NCI-H2029 (cell line): Measurements from ENCODE around the gene DAAM1.
A peak's percentile ranks its signal among the peaks of the same experiment; 100 is the strongest.

Source experiments
- DNase-seq: peaks from one replicate; lab custom pipeline; 2025; lab: John Stamatoyannopoulos, UW

Gene DAAM1

DNA sequence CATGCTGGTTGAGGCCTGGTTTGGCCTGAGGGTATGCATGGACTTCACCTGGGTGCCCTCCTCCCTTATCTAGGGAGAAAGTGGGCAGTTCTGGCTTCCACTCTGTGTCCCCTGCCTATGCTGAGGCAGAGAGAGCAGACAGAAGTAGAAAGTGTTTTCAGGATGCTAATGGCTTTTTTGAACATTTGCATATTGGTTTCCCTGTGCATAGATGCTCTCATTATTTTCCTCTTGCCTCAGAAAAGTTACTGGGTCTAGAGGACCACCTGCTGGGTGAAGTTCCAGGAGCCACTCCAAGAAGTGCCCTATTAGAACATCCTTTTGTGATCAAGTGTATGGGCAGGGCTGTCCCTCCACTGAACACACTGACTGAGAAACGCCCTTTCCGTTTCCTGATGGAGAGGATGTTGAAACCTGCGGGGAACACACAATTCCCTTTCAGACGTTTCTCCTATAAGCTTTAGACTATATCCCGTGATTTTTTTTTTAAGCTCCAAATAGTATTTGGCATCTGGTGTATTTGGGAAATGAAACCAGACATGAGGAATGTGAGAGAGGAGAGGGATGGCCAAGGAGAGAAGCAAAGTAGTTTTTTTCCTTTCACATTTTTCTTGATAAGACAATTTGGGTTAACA lies 66.6 kb downstream of the DAAM1 start:
- no peak for DNase-seq

DNA sequence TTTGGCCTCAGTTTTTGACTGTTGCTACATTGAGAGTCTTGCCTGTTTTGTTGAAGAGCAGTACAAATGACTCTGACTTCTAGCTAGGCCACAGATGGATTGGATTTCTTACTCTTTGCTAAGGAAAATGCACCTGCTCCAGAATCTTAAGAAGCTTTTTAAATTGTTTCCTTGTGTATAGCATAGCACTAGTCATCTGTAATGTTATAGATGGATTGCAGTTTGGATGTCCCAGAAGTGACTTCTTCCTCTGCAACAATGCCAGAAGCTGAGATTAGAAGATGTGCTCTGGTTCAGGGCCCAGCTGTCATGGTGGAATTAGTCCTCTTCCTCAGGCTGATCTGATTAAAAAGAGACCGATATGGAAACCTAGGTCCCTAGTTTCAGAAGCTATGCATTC lies 67.9 kb downstream of the DAAM1 start:
- DNase-seq = no peak

DNA sequence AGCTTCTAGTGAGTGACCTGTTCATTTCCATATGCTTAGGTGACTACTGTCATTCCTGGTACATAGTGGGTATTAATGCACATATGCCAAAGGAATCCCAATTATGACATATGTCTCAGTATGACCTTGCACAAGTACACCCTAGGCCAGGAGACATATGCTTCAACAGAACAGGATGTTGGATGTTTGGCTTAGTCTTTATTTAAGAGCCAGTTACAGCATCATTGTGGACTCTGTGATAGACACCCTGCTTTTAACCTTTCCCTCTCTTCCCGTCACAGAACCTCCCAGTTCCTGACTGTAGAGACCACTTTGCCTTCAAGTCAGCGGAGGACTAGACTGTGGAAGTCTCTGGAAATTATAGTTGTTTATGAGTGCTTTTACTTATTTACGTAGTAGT lies 72.9 kb downstream of the DAAM1 start:
- DNase-seq = no peak

DNA sequence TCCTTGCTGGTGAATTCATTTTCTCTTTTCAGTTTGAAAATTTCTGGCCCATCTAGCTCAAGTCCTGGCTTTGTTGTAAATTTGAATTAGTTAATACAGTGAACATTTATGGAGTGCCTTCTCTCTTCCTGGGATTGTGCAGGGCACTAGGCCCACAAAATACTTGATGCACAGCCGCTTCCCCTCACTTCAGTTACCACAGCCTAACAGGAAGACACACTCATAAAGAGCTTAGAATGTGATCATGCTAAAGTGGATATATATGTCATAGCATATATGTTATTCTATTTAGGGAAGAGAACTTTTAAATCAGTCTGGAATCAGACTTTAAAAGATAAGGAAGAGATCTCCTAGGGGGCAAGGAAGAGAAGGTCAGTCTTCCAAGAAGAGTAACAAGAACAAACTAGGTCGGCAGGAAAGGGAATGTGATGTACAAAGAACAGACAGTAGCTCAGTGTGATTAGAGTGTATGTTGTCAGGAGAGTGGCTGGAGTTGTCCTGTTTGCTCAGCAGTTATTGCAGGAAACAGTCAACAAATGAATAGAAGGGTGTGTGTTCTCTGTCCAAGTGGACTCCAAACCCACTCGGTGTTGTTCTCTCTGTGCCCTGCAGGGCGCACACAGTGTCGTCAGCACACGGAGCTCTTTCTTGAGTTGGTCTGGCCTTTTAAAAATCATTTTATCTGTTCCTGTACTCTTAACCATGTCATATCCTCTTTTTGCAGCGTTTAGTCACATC lies 74.4 kb downstream of the DAAM1 start:
- peak; percentile 85 for DNase-seq

DNA sequence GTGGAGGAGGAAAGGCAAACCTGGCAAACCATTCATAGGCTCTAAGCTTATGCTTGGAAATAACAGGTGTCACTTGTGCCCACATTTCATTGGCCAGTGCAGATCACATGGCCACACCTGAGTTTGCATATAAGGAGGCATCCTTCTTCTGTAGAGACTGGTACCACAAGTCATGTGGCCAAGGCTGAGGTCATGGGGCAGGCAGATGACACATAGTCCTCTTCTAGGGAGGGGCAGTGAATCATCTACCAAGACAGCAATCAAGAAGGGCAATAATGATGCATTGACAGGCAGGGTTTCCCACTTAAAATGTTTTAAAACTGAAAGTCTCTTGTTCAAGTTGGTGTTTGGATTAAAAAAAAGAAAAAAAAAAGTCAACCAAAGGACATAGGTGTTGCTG lies 77.3 kb downstream of the DAAM1 start:
- no peak for DNase-seq

DNA sequence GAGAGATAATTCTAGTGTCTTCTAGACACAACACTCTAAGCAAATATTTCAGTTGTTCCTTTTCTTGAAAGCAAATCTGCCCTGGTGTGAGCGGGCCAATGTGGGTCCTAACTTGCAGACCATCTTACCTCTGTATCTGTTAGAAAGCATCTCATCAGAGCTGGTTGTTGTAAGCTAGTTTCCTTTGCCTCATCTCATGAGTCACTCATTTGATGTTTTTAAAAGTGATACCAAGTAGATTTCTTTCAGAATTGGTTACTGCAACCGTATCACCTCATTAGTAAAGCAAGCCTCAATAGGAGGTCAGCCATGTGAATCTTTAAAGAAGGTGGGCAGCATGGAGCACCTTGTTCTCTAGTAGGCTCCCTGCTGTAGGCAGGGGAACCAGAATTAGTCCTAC lies 78.6 kb downstream of the DAAM1 start:
- no peak for DNase-seq

DNA sequence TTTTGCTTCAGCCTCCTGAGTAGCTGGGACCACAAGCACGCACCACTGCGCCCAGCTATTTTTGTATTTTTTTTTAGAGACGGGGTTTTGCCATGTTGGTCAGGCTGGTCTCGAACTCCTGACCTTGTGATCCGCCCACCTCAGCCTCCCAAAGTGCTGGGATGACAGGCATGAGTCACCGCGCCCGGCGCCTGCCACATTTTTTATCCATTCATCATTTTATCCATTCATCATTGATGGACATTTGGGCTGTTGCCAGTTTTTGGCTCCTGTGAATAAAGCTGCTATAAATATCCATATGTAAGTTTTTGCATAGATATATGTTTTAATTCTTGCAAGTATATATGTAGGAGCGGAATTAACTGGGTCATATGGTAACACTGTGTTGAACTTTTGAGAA lies 79.5 kb downstream of the DAAM1 start:
- no peak for DNase-seq

DNA sequence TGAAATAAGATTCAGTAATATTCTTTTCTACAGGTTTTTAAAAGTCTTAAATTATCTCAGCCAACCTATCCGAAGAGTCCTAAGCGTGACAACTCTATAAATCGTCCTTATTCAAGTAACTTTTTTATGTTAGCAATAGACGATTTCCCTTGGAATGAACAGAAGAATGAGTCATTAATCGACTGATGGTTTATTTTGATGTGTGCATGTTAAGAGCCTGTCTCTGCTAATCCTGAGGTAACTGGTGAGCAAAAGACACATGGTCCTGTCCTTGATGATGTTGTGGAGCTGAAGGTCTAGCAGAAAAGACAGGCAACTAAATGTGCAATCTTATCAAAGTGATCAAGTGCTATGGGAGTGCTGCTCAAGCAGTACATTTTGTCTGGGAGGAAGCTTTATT lies 80.4 kb downstream of the DAAM1 start:
- no peak for DNase-seq

DNA sequence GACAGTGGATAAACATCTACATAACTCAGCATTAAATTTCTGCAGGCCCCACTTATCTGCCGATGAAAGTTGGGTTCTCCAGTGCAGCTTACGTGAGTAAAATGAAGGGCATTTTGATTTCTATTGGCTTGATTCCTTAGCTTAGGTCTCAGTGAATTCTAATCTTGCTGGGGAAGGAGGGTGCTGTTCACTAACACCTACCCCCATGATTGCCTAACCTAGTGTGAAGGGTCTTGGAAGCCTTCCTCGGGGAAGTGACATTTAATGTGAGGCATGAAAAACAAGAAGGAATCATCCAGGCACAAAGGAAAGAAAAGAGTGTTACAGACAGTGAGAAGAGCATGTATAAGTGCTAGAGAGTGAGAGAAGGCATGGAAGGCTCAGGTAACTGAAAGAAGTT lies 81.0 kb downstream of the DAAM1 start:
- no peak for DNase-seq

DNA sequence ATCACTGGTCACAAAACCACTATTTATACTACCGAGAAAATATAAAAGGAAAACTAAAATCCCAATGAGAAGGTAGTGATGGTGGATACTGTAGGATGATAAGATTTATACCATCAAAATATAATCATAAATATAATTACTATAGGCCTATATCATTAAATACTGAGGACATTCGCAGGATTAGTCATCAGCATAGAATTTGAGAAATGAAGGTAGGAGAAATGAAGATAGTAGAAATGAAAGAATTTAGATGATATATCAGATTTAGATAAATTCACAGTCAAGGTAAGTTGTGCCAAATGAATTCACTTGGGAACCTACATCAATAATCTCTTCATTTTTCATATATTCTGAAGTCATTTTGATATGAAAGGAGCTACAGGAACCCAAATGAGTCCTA lies 82.8 kb downstream of the DAAM1 start:
- no peak for DNase-seq

DNA sequence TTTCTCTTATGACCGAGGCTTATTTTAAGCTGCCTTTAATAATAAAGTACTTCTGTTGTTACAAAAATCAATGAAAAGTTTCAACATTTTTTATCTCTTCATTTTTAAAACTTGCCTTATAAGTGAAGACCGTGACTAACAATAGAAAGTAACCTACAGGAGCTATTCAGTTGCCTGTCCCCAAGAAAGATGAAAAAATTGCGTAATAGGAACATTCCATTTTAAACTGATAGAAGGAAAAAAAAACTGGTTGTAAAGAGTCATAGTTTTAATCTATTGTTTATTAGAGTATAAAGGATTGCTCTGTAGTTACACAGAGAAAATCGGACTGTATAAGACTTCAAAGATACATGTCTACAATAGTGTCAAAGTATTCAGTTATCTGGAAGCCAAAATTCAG lies 83.3 kb downstream of the DAAM1 start:
- no peak for DNase-seq

DNA sequence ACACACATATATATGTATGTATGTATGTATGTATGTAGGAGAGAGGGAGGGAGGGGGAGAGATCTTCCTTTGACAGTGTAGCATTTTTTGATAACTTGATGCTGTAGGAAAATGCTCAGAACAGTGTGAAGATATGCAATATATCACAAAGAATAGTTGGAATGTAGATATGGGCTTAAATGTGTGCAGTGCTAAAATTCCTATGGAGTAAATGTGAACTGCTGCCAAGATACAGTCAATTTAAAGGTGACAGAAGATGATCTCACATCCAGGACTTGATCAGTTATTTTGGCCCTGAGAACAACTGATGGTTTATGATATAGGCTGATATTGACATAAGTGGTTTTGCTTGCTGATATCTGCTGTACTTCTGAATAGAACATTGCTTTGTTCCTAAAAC lies 84.2 kb downstream of the DAAM1 start:
- DNase-seq = no peak

DNA sequence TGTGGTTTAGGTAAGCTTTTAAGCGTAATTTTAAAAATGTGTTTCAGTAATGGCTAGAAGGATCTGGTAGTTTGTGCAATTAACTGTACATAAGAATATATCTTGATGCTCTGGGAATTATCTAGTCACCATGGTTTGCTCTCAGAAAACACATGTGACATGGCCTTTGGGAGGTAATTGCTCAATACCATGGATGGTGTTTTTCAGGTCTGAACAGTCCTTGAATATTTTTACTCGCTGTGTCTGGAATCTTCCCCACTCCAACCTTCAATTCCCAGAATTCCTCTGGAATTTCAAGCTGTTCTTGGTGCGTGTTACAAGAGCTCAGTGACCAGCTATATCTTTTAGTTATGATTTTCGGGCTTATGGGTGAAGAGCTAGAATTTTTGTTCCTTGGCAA lies 85.3 kb downstream of the DAAM1 start:
- DNase-seq = no peak

DNA sequence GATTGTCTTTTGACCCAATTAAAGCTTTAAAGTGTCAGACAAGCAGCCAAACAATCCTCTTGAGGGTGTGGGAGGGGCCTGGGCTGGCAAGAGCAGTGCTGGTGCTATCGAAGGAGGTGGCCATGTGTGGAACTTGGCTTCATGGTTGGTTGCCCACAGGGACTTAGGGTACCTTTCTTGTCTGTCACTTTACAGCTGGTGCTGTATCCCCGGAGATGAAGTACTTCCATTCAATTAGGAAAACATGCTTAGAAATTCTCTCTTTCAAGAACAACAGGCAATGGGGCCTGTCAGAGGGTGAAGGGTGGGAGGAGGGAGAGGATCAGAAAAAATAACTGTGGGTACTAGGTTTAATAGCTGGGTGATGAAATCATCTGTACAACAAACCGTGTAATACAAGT lies 86.5 kb downstream of the DAAM1 start:
- DNase-seq = peak; percentile 55

DNA sequence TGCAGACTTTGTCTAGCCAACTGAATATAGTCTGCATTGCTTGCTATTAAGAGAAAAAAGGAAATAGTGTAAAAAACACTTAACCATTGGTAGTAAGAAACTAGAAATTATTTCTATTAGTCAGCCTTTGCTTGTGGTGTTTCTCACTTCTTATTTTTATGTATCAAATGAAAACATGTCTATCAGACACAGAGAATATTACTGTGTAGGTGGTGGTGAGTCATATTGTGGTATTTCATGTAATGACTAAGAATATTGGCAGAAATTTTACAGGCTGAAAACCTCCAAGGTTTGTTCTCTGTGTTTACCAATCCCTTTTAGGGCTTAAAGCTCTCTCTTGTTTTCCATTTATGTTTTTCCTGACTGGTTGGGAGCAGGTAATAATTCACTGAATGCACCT lies 87.2 kb downstream of the DAAM1 start:
- DNase-seq = peak; percentile 65

DNA sequence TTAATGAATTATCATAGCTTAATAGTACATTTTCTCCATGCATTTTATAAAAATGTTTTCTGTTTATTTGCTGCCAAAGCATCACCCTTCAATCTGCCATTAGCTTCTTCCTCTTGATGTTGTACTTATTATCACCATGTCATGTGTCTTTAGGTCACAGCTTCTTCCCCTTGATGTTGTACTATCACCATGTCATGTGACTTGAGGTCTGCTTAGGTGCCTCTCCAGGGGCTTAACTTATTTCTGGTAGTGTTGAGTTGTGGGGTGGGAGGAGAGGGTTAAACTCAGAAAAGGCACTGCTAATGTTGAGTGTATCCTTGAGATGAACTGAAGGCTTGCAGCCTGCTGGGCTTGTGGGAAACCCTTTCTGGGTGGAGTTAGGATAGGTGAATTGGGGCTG lies 87.8 kb downstream of the DAAM1 start:
- no peak for DNase-seq

DNA sequence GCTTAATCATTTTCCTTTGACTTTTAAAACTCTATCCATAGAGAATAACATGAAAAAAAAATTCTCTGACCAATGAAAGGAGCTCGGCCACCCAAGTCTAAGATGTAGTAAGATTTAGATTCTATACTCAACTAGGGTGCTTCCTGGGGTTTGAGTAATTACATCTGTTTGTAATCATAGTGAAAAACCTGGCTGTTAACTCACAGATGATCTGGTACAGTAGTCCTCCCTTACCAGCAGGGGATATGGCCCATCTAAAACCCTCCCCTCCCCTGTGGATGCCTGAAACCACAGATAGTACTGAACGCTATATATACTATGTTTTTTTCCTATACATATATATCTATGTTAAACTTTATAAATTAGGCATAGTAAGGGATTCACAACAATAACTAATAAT lies 89.2 kb downstream of the DAAM1 start:
- DNase-seq = no peak

DNA sequence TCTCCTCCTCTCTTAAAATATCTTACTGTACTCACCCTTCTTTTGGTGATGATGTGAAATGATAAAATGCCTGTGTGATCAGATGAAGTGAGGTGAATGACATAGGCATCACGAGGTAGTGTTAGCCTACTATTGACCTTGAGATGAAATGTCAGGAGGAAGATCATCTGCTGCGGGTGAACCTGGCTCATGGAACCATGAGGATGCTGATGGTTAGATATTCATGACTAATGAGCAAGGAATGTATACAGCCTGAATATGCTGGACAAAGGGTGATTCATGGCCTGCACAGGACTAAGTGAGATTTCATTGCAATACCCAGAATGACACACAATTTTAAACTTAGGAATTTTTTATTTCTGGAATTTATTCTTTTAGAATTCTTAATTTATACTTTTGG lies 89.6 kb downstream of the DAAM1 start:
- DNase-seq = no peak

DNA sequence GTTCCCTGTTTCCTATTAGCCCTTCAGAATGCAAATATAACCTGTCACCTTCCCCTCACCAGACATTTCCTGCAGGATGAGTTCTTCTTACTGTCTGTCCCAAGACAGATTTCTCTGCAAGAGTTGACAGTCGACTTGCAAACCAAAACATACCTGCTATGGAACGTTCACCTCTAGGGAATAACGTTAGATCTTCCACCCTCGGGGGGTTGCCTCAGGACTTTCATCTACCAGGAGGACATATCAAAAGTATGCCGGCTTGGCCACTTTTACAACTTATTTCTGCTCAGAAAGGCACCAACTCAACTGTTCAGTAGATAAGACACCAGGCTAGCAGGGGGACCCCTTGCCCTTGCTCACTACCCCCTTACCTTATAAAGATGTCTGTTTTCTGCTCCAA lies 92.5 kb downstream of the DAAM1 start:
- no peak for DNase-seq

DNA sequence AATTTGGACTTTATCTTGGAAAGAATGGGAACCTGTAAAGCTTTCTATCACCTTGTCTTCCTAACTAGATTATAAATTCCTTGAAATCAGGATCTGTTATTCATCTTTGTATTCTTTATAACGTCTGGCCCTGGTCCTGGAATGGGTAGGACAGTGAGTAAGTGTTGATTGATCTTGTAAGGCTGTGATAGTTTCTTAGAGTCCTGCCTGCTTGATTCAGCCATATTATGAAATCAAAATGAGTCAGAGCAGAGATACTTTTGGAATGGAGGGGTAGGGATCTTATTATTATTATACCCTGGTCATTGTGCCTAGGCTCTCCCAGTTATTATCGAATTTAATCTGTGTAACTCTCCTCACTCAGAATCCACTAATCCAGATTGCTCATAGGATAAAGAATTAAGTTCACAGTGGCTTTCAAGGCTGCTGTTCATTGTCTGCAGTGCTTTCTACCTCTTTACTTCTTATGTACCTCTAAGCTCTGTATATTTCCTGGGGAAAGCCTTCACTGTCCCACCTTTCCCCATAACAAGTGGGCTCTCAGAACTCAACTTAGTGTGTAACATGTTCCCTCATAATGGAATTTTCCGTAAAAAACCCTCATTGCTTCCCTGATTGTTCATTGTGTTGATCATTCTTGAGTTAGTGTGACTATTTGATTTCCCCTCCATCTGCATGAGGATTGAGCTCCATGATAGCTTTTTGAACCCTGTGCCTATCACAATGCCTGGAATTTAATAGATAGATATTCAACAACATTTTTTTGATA lies 93.3 kb downstream of the DAAM1 start:
- DNase-seq = no peak

DNA sequence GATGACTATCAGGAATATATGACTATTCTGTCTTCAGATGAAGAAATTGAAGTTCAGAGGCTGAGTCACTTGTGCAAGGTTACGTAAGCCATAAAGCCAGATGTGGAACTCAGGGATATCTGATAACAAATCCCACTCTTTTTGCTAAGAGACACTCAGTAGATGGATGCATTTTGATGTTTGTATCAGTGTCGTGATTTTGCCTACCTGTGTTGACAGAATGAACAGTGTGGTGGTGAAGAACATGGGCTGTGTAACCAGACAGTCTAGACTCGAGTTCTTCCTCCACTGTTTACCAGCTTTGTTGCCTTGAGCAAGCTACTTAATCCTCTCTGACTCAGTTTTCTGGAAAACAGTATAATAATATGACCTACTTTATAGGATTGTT lies 93.9 kb downstream of the DAAM1 start:
- no peak for DNase-seq

DNA sequence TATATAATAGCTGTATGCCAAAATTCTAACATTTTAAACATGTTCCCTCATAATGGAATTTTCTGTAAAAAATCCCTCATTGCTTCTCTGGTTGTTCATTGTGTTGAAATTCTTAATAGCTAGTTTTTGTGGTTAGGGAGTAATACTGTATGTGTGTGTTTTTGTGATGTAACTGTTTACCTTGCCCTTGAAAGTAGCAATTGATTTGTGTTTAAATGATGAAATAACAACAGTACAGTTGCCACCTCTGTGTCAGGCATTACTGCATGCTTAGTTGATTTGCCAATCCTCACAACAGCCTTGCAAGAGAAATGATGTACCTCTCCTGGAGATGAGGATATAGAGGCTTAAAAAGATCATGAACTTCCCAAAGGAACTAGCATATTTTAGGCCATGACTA lies 94.9 kb downstream of the DAAM1 start:
- peak; percentile 77 for DNase-seq

DNA sequence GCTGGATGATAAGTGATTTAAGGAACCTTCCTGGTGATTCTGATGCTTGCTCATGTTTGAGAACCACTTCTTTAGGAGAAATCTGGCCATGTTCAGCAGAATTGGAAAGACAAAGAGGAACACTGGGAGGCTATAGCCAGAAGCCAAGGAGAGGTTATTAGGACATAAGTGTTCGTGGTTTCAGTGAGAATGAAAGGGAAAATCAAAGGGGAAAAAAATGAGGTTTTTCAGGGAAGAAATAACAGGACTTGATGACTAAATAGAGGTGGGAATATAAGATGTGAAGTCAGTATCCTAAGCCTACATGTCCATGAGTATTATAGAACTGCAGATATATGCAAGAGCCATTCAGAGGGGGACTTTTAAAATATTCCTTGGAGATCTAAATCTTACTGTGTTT lies 95.6 kb downstream of the DAAM1 start:
- DNase-seq = no peak
